UCSD-AML1 (cell line): ENCODE data around the gene IGF2R.
"Not testable (repeated sequence)": the region's sequence is repeated elsewhere in the genome, so short reads cannot be mapped to it uniquely, and the experiment has no call there.

Source experiments
- DNase-seq: peaks from one replicate; lab custom pipeline; 2025; ENCODE audit not compliant: unreplicated experiment; lab: John Stamatoyannopoulos, UW

IGF2R gene

DNA sequence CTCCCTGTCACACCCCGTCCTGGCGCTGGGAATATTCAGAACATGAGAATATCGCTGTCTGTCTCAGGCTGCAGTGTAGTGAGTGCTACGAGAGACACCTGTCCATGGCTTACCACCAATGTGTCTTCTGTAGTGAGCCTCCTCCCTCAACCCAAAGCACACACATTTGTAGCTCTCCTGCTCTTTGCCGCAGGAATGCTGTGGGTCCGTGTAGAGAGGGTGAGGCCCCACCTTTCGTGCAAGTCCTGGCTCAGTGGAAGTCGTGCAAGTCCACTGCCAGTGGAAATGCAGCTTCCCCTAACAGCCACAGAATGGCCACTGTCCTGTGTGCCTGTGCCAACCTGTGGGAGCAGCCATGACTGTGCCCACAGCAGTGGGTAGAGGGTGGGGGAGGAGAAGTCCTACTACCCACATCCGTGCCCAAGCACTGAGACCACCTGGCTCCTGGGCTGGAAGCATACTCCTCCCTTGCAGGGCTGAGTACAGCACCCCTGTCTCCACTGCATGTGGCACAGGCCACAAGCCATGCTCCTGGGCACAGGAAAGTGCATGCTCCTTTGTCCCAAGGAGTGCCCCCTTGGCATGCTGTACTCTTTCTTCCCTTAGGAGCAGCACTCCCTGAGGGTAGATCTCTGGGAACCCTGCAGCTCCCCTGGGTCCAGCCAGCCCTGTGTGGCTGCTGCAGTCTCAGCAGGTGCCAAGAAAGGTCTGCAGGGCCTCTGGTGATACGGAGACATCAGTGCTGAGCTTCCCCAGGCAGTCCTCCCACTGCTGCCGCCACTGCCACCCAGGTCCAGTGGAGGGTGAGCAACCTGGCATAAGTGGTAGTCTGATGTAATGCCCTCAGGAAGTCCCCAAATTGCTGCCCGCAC lies 28.0 kb downstream of the IGF2R start:
- no peak for DNase-seq

GRCh38 chr6:159997498-159998101 lies 28.7 kb downstream of the IGF2R start:
- DNase-seq = no peak

DNA sequence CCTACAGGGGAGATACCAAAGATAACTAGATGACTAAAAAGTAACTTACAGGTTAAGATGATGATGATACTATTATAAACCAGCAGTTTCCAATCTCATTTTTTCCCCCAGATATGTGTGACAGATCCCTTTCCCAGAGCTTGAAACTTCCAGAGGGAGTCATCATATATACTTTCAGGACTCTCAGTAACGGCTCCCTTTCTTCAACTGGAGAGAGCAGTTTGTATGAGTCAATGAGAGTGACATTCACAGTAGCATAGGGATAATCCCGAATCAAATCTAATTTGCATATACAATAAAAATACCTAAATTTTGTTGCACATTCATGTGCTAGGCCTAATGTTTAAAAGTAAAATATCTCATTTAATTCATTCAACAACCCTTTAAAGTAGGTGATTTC lies 29.7 kb downstream of the IGF2R start:
- DNase-seq = no peak

DNA sequence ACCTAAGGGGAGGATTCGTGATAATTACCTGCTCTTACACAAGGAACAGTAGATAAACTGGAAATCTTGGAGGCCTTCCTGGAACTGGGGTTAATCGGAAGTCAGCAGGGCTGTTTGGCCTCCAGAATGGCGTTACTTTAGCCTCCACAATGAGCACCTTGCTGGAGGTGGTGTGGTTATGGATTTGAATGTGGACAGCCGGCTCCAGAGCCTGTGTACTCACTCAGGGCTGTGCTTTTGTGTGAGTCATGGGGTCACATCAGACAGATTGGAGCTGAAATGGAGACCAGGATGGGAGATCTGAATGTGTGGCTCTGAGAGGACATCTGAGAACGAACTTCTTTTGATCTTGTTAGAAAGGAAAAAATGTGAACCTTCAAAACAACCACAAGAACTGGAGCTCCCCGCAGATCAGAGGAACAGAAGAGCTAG lies 30.4 kb downstream of the IGF2R start:
- DNase-seq = no peak

DNA sequence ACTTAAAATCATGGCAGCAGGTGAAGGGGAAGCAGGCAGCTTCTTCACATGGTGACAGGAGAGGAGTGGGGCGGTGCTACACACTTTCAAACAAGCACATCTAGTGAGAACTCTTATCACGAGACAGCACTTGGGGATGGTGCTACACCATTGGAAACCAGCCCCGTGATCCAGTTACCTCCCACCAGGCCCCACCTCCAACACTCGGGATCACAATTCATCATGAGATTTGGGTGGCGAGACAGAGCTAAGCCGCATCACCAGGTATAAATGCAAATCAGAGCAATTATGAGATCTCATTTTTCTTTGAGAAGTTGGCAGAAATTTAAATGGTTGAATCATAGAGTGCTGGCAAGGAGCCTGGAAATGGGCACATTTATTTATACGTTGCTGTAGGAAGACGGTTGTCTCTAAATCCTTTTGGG lies 31.4 kb downstream of the IGF2R start:
- no peak for DNase-seq

DNA sequence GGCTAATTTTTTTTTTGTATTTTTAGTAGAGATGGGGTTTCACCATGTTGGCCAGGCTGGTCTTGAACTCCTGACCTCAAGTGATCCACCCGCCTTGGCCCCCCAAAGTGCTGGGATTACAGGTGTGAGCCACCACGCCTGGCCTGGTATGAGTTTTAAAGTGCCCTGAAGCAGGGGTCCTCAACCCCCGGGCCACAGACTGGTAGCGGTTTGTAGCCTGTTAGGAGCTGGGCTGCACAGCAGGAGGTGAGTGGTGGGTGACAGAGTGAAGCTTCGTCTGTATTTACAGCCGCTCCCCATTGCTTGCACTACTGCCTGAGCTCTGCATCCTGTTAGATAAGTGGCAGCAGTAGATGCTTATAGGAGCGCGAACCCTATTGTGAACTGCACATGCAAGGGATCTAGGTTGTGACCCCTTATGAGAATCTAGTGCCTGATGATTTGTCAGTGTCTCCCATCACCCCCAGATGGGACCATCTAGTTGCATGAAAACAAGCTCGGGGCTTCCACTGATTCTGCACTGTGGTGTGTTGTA lies 32.1 kb downstream of the IGF2R start:
- DNase-seq = not testable (repeated sequence)

DNA sequence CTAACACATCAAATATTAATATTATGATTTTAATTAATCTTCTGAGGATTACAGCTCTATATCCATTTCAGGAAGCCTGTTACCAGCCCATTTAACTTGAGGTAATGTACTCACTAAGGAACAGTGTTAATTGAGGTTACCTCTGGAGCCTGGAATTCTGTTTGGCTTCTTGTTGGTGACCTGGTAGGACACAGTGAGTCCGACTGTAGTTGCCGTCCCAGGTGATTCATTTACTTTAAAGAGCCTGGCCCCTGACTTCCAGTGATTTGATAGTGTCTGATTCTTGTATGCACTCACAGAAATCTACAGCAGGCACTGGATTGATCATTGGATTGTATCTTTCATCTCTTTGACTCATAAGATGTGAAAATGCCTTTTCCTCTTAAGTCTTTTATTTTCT lies 34.0 kb downstream of the IGF2R start:
- no peak for DNase-seq

DNA sequence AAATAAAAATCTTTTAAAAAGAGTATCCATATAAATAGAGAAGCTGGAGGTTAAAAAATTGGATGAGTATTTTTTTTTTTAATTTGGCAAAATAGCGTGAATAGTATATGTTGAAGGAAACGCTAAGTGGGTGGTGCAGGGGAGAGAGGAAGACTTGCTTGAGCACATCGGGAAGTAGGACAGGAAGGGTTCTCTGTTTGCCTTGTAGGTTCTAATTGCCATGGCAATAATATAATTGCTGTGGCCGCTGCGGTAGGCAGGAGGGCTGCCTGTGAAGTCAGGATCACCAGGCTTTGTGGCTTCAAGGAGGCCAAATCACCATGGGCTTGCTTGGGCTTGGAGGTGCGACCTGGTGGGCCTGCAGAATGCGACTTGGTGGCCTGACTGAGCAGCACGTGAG lies 35.1 kb downstream of the IGF2R start:
- no peak for DNase-seq

GRCh38 chr6:160004419-160005175 lies 35.7 kb downstream of the IGF2R start:
- DNase-seq = no peak

DNA sequence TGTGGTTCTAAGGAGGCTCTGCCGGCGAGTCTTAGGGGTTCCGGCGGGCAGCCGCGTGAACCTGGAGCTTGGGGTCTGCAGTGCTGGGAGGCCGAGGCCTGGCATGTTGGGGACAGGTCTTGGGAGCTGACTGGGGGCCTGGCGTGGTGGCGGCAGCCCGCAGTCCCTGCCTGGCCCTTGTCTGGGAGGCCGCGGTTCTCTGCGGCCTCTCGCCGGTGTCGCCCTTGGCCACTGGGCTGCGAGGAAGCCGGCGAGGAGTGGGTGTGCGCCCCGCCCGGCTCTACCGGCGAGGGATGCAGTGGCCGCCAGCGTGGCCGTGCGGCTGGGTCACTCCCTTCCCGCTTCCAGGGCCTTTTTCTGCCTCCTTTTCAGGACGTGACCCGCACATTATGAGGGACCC lies 36.3 kb downstream of the IGF2R start:
- no peak for DNase-seq

GRCh38 chr6:160005861-160006540 lies 37.1 kb downstream of the IGF2R start:
- DNase-seq = no peak

- DNase-seq = no peak
These were observed 38.3 kb downstream of the IGF2R start for GRCh38 chr6:160007145-160007544.

DNA sequence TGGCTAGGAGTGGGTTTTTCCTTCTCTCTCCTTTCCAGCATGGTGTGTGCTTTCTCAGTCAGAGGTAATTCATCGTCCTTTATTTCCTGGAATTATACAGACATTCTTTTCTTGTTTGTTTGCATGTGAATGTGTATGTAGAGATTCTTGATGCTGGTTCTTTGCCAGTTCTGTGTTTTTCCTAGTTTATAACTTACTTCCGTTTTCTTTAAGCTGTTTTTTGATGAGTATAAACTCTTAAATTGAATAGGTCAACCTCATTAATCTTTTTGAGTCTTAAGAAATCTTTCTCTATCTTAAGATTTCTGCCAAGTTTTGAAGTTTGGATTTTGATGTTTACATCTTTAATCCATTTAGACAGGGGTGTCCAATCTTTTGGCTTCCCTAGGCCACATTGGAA lies 38.7 kb downstream of the IGF2R start:
- no peak for DNase-seq

GRCh38 chr6:160010067-160010466 lies 41.2 kb downstream of the IGF2R start:
- no peak for DNase-seq

DNA sequence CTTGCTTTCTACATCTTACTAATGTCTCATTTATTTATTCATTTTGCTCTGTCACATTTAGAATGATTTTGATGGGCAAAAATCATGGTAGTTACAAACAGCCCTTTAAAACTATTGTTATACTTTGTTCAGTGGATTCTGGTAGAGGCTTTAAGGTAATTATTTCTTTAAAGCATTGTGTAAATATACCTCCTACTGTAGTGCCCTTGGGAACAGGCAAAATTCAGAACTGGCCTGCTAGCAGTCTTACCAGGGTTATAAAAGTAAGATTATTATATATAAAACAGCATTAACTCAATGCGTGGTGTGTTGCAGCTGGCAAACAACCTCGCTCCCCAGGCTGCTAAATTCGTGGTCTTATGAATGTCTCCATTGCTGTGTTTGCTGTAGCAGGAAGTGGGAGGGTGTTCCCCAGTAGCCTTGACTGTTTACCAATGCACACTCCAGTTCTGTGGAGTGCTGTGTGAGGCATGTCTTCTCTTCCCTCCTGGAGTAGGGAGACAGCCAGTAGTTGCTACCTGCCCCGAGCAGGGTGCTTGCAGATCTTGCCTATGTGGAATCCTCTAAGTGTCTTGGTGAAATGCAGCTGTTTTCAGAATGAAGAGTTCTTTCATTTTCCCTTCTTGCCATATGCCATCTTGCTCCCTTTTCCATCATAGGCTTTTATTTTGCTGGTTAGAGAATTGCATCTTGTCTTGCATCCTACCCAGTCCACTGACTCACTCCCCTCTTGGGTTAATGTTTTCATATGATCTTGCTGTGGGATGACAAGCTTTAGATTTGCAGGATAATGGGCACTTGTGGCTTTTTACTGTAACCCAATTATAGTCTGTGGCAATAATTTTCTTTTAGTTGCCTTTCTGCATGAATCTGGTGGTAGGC lies 45.3 kb downstream of the IGF2R start:
- DNase-seq = no peak

- no peak for DNase-seq
These were observed 45.9 kb downstream of the IGF2R start for GRCh38 chr6:160014869-160015182.

DNA sequence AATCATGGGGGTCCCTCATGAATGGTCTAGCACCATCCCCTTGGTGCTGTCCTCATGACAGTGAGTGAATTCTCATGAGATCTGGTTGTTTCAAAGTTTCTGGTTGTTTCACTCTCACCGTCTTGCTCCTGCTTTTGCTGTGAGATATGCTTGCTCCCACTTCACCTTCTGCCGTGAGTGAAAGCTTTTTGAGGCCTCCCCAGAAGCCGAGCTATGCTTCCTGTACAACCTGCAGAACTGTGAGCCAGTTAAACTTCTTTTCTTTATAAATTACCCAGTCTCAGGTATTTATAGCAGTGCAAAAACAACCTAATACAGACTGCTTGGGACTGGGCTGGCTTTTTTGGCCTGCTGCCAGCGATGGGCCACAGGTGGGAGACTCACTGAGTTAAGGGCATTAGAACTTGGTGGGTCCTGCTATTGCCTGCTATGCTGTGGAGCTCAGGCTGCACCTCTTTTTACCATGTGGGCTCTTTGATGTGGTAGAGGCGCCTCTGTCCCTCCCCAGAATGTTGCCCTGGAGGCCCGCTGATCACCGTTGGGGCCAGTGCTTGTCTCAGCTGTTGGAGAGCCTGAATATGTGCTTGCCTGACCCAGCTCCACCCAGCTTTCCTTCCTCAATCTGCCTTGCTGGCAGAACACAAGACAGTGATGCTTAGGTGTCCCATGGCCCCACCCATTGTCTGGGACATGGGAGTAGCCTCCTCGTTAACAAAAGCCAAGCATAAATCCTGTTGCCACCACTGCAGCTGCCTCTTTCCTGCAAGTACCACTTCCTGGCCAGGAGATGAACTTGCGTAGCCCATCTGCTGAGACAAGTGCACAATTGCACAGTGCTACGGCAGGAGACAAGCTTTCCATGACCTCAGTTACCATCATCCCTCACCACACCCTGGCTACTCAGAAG lies 47.1 kb downstream of the IGF2R start:
- no peak for DNase-seq

DNA sequence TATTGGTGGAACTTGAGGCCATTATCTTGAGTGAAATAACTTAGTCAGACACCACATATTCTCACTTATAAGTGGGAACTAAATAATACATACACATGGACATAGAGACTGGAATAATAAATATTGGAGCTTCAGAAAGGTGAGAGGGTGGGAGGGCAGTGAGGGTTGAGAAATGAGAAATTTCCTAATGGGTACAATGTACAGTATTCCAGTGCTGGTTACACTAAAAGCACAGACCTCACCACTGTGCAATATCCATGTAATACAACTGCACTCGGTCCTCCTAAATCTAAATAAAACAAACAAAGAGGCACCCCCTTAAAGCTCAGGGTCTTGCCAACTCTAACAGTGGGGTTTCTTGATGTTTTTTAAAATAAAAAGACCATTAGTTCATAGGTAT lies 53.2 kb downstream of the IGF2R start:
- DNase-seq = no peak

DNA sequence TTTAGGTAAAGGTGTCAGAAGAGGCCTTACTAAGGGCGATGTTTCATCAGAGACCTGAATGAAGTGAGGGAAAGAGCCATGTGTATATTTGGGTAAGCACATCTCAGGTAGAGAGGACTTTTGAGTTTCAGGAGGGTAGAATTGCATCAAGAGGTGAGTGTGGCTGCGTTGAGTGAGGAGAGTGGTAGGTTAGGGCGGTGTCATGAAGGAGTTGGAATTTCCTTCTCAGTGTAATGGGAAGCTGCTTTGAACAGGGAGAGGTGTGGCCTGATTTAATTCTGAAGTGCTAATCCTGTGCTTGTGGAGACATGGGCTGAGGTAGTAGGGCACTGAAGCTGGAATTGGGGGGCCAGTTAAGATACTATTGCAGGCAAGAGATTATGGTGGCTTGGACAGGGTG lies 53.9 kb downstream of the IGF2R start:
- DNase-seq = no peak
